Measurements from ENCODE around the gene DHODH.

DHODH gene

GRCh38 chr16:72013888-72014581 lies 5.5 kb downstream of the DHODH start:
- DNase-seq (ENCODE audit: low read depth in 2 of 2, low spot score in 1 of 2) = no peak

- DNase-seq (ENCODE audit: low read depth in 2 of 2, low spot score in 1 of 2) = no peak
Measured at GRCh38 chr16:72014675-72015074, 6.1 kb downstream of the DHODH start.

GRCh38 chr16:72015124-72015523 lies 6.6 kb downstream of the DHODH start:
- DNase-seq (ENCODE audit: low read depth in 2 of 2, low spot score in 1 of 2) = no peak

- DNase-seq (ENCODE audit: low read depth in 2 of 2, low spot score in 1 of 2) = no peak
Measured at GRCh38 chr16:72018470-72018869, 9.9 kb downstream of the DHODH start.

- DNase-seq (ENCODE audit: low read depth in 2 of 2, low spot score in 1 of 2) = no peak
Measured at GRCh38 chr16:72021043-72021442, 12.5 kb downstream of the DHODH start.

- no peak for DNase-seq (ENCODE audit: low read depth in 2 of 2, low spot score in 1 of 2)
Measured at GRCh38 chr16:72022127-72022526, 13.6 kb downstream of the DHODH start.

GRCh38 chr16:72023962-72024361 lies 15.4 kb downstream of the DHODH start:
- no peak for DNase-seq (ENCODE audit: low read depth in 2 of 2, low spot score in 1 of 2)

- no peak for DNase-seq (ENCODE audit: low read depth in 2 of 2, low spot score in 1 of 2)
Measured at GRCh38 chr16:72024862-72025382, 16.4 kb downstream of the DHODH start.

GRCh38 chr16:72025404-72026114 lies 17.0 kb downstream of the DHODH start:
- no peak for DNase-seq (ENCODE audit: low read depth in 2 of 2, low spot score in 1 of 2)

- DNase-seq (ENCODE audit: low read depth in 2 of 2, low spot score in 1 of 2) = no peak
Measured at GRCh38 chr16:72027669-72028378, 19.3 kb downstream of the DHODH start.

GRCh38 chr16:72029567-72030271 lies 21.2 kb downstream of the DHODH start:
- DNase-seq (ENCODE audit: low read depth in 2 of 2, low spot score in 1 of 2) = no peak

GRCh38 chr16:72033437-72033836 lies 24.9 kb downstream of the DHODH start:
- no peak for DNase-seq (ENCODE audit: low read depth in 2 of 2, low spot score in 1 of 2)

GRCh38 chr16:72036098-72036497 lies 27.6 kb downstream of the DHODH start:
- no peak for DNase-seq (ENCODE audit: low read depth in 2 of 2, low spot score in 1 of 2)

- no peak for DNase-seq (ENCODE audit: low read depth in 2 of 2, low spot score in 1 of 2)
Measured at GRCh38 chr16:72042157-72042660, 33.7 kb downstream of the DHODH start.

GRCh38 chr16:72043058-72043457 lies 34.5 kb downstream of the DHODH start:
- DNase-seq (ENCODE audit: low read depth in 2 of 2, low spot score in 1 of 2) = no peak

- no peak for DNase-seq (ENCODE audit: low read depth in 2 of 2, low spot score in 1 of 2)
Measured at GRCh38 chr16:72043539-72043938, 35.0 kb downstream of the DHODH start.

- DNase-seq (ENCODE audit: low read depth in 2 of 2, low spot score in 1 of 2) = no peak
Measured at GRCh38 chr16:72044296-72044695, 35.8 kb downstream of the DHODH start.

- no peak for DNase-seq (ENCODE audit: low read depth in 2 of 2, low spot score in 1 of 2)
Measured at GRCh38 chr16:72044825-72045359, 36.3 kb downstream of the DHODH start.

- DNase-seq (ENCODE audit: low read depth in 2 of 2, low spot score in 1 of 2) = no peak
Measured at GRCh38 chr16:72049110-72049509, 40.6 kb downstream of the DHODH start.

- DNase-seq (ENCODE audit: low read depth in 2 of 2, low spot score in 1 of 2) = no peak
Measured at GRCh38 chr16:72050769-72051464, 42.4 kb downstream of the DHODH start.
